Measurements from ENCODE around the gene IL9R. TPM values are rescaled to one million over a fixed set of nuclear protein-coding genes. Genes with fewer than 3 reads are reported as not detected.

Gene IL9R
- total and polyA plus RNA-seq, 10 of the 15 experiments (the other 5 are each of a cell fraction or from before 2014, with no cell fraction given) = 0.47 to 5.9 (median 2.4) TPM

- WGBS (ENCODE audit: insufficient coverage, insufficient replicate concordance, low lambda C conversion rate, missing lambda C conversion rate) = 33% methylated on average over 1 of the region's 2 CpGs
- FAIRE-seq = no peak
- Histone ChIP-seq H2AFZ (ENCODE audit: control insufficient read depth, low read depth, low read length) (no peak overlapping the region), H3K27me3 (replicated peaks in 1 of 2; ENCODE audit: control insufficient read depth in 2 of 2, insufficient read depth in 2 of 2, low read length in 1 of 2) (no peaks in the 10 kb centered on the region), H3K4me1 (ENCODE audit: control insufficient read depth, insufficient read depth, low read length) (no peaks in the 10 kb centered on the region; the same call in 1 of the 2 replicates), H3K4me3 (no peak overlapping the region), H3K36me3 (ENCODE audit: control insufficient read depth in 2 of 2, insufficient read depth in 2 of 2, low read length in 1 of 2) (no peaks in the 10 kb centered on the region), H3K79me2 (ENCODE audit: control insufficient read depth, insufficient read depth, low read length) (no peaks in the 10 kb centered on the region), H4K20me1 (ENCODE audit: control insufficient read depth, insufficient read depth) (no peaks in the 10 kb centered on the region), H3K9ac (ENCODE audit: control insufficient read depth, insufficient read depth, low read length) (no peak overlapping the region), H3K27ac (ENCODE audit: control insufficient read depth, insufficient read depth) (no peak overlapping the region), H3K9me3 (replicated peaks; ENCODE audit: control insufficient read depth, insufficient read depth, low read length) (no peaks in the 10 kb centered on the region), H3K4me2 (ENCODE audit: control insufficient read depth, insufficient read depth) (no peak overlapping the region)
- DNase-seq (ENCODE audit: low read depth, low spot score) = no peak
- RAD21 ChIA-PET (ENCODE audit: unreplicated experiment) = no interaction called here
- ATAC-seq = no peak
- SMC1A ChIA-PET (ENCODE audit: uncharacterized antibody, unreplicated experiment) = no interaction called here
- no TSS peak for BruUV-seq (replicated peaks)
- CTCF ChIA-PET = no interaction called here
- POLR2A ChIA-PET = no interaction called here
- no peak for TF ChIP-seq ZNF384 (IDR thresholded peaks at IDR 0.05; ENCODE audit: borderline replicate concordance, low read depth, low read length)
- no peak for TF ChIP-seq FOS (IDR thresholded peaks at IDR 0.05; ENCODE audit: borderline replicate concordance, extremely low read depth, insufficient read length)
- TF ChIP-seq BACH1 (IDR thresholded peaks at IDR 0.05; ENCODE audit: borderline replicate concordance) = no peak
- no peak for TF ChIP-seq NR2F1 (conservative IDR thresholded peaks at IDR 0.05)
- intact Hi-C loops (cut with micrococcal nuclease; ENCODE audit: unreplicated experiment) = no loop called here
- in situ Hi-C loops (cut with MboI) = no loop called here
These were observed 4.1 kb upstream of the IL9R start for GRCh38 chrX:155993421-155993820.

GRCh38 chrX:155995321-155995875, 2.1 kb upstream of the IL9R start:
- in situ Hi-C loops (cut with MboI) (no loop called here), intact Hi-C loops (cut with micrococcal nuclease; ENCODE audit: unreplicated experiment) (no loop called here)
- H3K79me2 ChIP-seq (ENCODE audit: control insufficient read depth, insufficient read depth, low read length) = no peaks in the 10 kb centered on the region
- no peak overlapping the region for H3K4me2 ChIP-seq (ENCODE audit: control insufficient read depth, insufficient read depth)
- TF ChIP-seq EED (IDR thresholded peaks at IDR 0.05; ENCODE audit: low read depth) = no peak
- no peak for TF ChIP-seq RELA (IDR thresholded peaks at IDR 0.05; ENCODE audit: borderline replicate concordance, partially characterized antibody)
- no peak for TF ChIP-seq ZNF24 (IDR thresholded peaks at IDR 0.05)
- no peak for TF ChIP-seq WRNIP1 (IDR thresholded peaks at IDR 0.05; ENCODE audit: borderline replicate concordance, low read depth, low read length)
- H3K9me3 ChIP-seq (replicated peaks; ENCODE audit: control insufficient read depth, insufficient read depth, low read length) = no peaks in the 10 kb centered on the region
- CTCF ChIA-PET = no interaction called here
- no peak for FAIRE-seq
- POLR2A ChIA-PET = no interaction called here
- no peaks in the 10 kb centered on the region for H4K20me1 ChIP-seq (ENCODE audit: control insufficient read depth, insufficient read depth)
- H3K4me3 ChIP-seq = no peak overlapping the region
- no peak overlapping the region for H3K9ac ChIP-seq (ENCODE audit: control insufficient read depth, insufficient read depth, low read length)
- H3K27ac ChIP-seq (ENCODE audit: control insufficient read depth, insufficient read depth) = no peak overlapping the region
- DNase-seq (ENCODE audit: low read depth, low spot score) = no peak
- H3K4me1 ChIP-seq (ENCODE audit: control insufficient read depth, insufficient read depth, low read length) = no peaks in the 10 kb centered on the region; the same call in 1 of the 2 replicates
- BruUV-seq (replicated peaks) = no TSS peak
- SMC1A ChIA-PET (ENCODE audit: uncharacterized antibody, unreplicated experiment) = no interaction called here
- no peak for ATAC-seq
- H3K36me3 ChIP-seq (ENCODE audit: control insufficient read depth in 2 of 2, insufficient read depth in 2 of 2, low read length in 1 of 2) = no peaks in the 10 kb centered on the region
- H2AFZ ChIP-seq (ENCODE audit: control insufficient read depth, low read depth, low read length) = no peak overlapping the region
- no peaks in the 10 kb centered on the region for H3K27me3 ChIP-seq (replicated peaks in 1 of 2; ENCODE audit: control insufficient read depth in 2 of 2, insufficient read depth in 2 of 2, low read length in 1 of 2)
- RAD21 ChIA-PET (ENCODE audit: unreplicated experiment) = no interaction called here

Data from GM12878 (cell line).